Adrenal gland (tissue), 5 donors: ENCODE results near the gene GLP1R.

Experiments used
- CTCF ChIP-seq, 6 experiments: fragments of 450-650 bp in 4 of 6; fragments of 200-600 bp in 2 of 6; sonication (generic) in 1 of 6; IDR thresholded peaks; 1 replicate in 5 of 6; 2 replicates in 1 of 6; pipeline versions ENCODE4 v1.5.1 to v1.8.0; 2016 to 2021; ENCODE audit warnings: antibody characterized with exemption in 6 of 6, mild to moderate bottlenecking in 2 of 6, moderate library complexity in 1 of 6
- POLR2A ChIP-seq, 2 donors: fragments of 450-650 bp; IDR thresholded peaks; one replicate each; pipeline ENCODE4 v1.6.1; 2017; ENCODE audit warnings: antibody characterized with exemption in 2 of 2, mild to moderate bottlenecking in 2 of 2, moderate library complexity in 1 of 2
- donor health status: DM: no; HTN: no; CAD: no.

- TF ChIP-seq CTCF (IDR thresholded peaks at IDR 0.05) (peak in 5 of 6 experiments; percentile 25 to 53 (median 37)), POLR2A (IDR thresholded peaks at IDR 0.05) (no peak)
These were observed 19.2 kb upstream of the GLP1R start for GRCh38 chr6:39029156-39030011.
